ENCODE measurements around the gene KANSL3. TPM values are rescaled to one million over a fixed set of nuclear protein-coding genes. Genes with fewer than 3 reads are reported as not detected.
"Not testable (repeated sequence)": the region's sequence is repeated elsewhere in the genome, so short reads cannot be mapped to it uniquely, and the experiment has no call there.

The KANSL3 gene
- total and polyA plus RNA-seq, 2 donors (not counting 1 experiment from before 2014, with no cell fraction given), result 22.2 to 56.9 TPM

GRCh38 chr2:96554293-96555145 lies 83.6 kb downstream of the KANSL3 start:
- Histone ChIP-seq H3K36me3 (replicated peaks in 1 of 2; ENCODE audit: control extremely low read depth in 1 of 2, control insufficient read depth in 1 of 2, extremely low read depth in 1 of 2, insufficient read depth in 2 of 2, low read length in 1 of 2) (peaks cover 0 to 24% of the 10 kb centered on the region in 2 experiments), H2AFZ (ENCODE audit: insufficient read depth, low read depth, low read length, poor library complexity, severe bottlenecking) (peak overlapping the region; percentile 60), H3K79me2 (ENCODE audit: control insufficient read depth, insufficient read depth, low read length) (no peaks in the 10 kb centered on the region), H4K20me1 (ENCODE audit: control insufficient read depth, insufficient read depth, low read length, poor library complexity, severe bottlenecking) (no peaks in the 10 kb centered on the region), H3K9ac (ENCODE audit: low read length) (no peak overlapping the region), H3K4me3 (ENCODE audit: control extremely low read depth in 1 of 5, extremely low read depth in 1 of 5, insufficient read depth in 1 of 5, low read depth in 2 of 5, low read length in 4 of 5) (no peak overlapping the region), H3K4me1 (ENCODE audit: control insufficient read depth in 2 of 2, insufficient read depth in 2 of 2, low read length in 2 of 2) (peaks cover 6 to 11% of the 10 kb centered on the region in 2 donors), H3K4me2 (replicated peaks; ENCODE audit: low read depth, low read length, poor library complexity, severe bottlenecking) (peak overlapping the region; percentile 46), H3K27ac (ENCODE audit: low read length in 2 of 2) (no peak overlapping the region), H3K27me3 (replicated peaks in 1 of 4; ENCODE audit: control extremely low read depth in 1 of 4, control insufficient read depth in 3 of 4, insufficient read depth in 4 of 4, low read length in 3 of 4) (no peaks in the 10 kb centered on the region), H3K9me3 (ENCODE audit: control extremely low read depth in 1 of 3, control insufficient read depth in 2 of 3, insufficient read depth in 1 of 3, low read length in 2 of 3) (peaks cover 0 to 4% (median 0%) of the 10 kb centered on the region in 3 donors)
- Mint-ChIP-seq H3K4me1 (peaks cover 15% of the 10 kb centered on the region), H3K27me3 (no peaks in the 10 kb centered on the region), H3K9me3 (ENCODE audit: insufficient read depth) (no peaks in the 10 kb centered on the region), H3K4me3 (peak overlapping the region; percentile 16), H3K27ac (peak overlapping the region; percentile 10)
- POLR2A ChIA-PET, result interaction anchor here (0.5 to 1.4 kb wide), 6 partner anchors 16 to 258 kb away, joined by 4 to 12 read pairs (median 4); no protein-coding TSS in a partner anchor
- TF ChIP-seq EZH2 (IDR thresholded peaks at IDR 0.05; ENCODE audit: borderline replicate concordance, insufficient read depth, low read depth, low read length, poor library complexity, severe bottlenecking) (no peak), CTCF (IDR thresholded peaks at IDR 0.05) (peak; percentile 99)
- DNase-seq (peak; percentile 86), ATAC-seq (ENCODE audit: low read depth) (peak; percentile 83)
- CTCF ChIA-PET, result interaction anchor here (0.8 to 7.3 kb wide), 25 partner anchors 9 to 393 kb away, joined by 3 to 94 read pairs (median 5); partner anchors contain the start of gene ARID5A
- 37% methylated on average over 35 of the region's 35 CpGs for WGBS (ENCODE audit: insufficient coverage)
- intact Hi-C loops (cut with micrococcal nuclease), result loop anchor here (1.0 kb wide), 4 partner anchors 17 to 84 kb away; no protein-coding TSS in a partner anchor

- H3K27me3 Mint-ChIP-seq; H3K4me3 ChIP-seq (ENCODE audit: control extremely low read depth in 1 of 5, extremely low read depth in 1 of 5, insufficient read depth in 1 of 5, low read depth in 2 of 5, low read length in 4 of 5); H3K27me3 ChIP-seq (replicated peaks in 1 of 4; ENCODE audit: control extremely low read depth in 1 of 4, control insufficient read depth in 3 of 4, insufficient read depth in 4 of 4, low read length in 3 of 4); H3K4me3 Mint-ChIP-seq; H3K27ac Mint-ChIP-seq; H4K20me1 ChIP-seq (ENCODE audit: control insufficient read depth, insufficient read depth, low read length, poor library complexity, severe bottlenecking); H3K27ac ChIP-seq (ENCODE audit: low read length in 2 of 2); H3K9me3 ChIP-seq (ENCODE audit: control extremely low read depth in 1 of 3, control insufficient read depth in 2 of 3, insufficient read depth in 1 of 3, low read length in 2 of 3); ATAC-seq (ENCODE audit: low read depth); H3K9me3 Mint-ChIP-seq (ENCODE audit: insufficient read depth); DNase-seq; H3K9ac ChIP-seq (ENCODE audit: low read length); H3K79me2 ChIP-seq (ENCODE audit: control insufficient read depth, insufficient read depth, low read length): not testable (repeated sequence)
- H3K4me2 ChIP-seq (replicated peaks; ENCODE audit: low read depth, low read length, poor library complexity, severe bottlenecking), result peak overlapping the region; percentile 46
- 38% methylated on average over 8 of the region's 9 CpGs for WGBS (ENCODE audit: insufficient coverage)
- H3K4me1 ChIP-seq (ENCODE audit: control insufficient read depth in 2 of 2, insufficient read depth in 2 of 2, low read length in 2 of 2), result peaks cover 6 to 11% of the 10 kb centered on the region in 2 donors
- peak overlapping the region; percentile 60 for H2AFZ ChIP-seq (ENCODE audit: insufficient read depth, low read depth, low read length, poor library complexity, severe bottlenecking)
- peaks cover 15% of the 10 kb centered on the region for H3K4me1 Mint-ChIP-seq
- ChIA-PET POLR2A (interaction anchor here (0.5 to 1.4 kb wide), 6 partner anchors 16 to 257 kb away, joined by 4 to 12 read pairs (median 4); no protein-coding TSS in a partner anchor), CTCF (interaction anchor here (0.8 to 7.3 kb wide), 25 partner anchors 9 to 394 kb away, joined by 3 to 94 read pairs (median 5); partner anchors contain the start of gene ARID5A)
- intact Hi-C loops (cut with micrococcal nuclease), result loop anchor here (1.0 kb wide), 4 partner anchors 17 to 84 kb away; no protein-coding TSS in a partner anchor
- peaks cover 0 to 30% of the 10 kb centered on the region in 2 experiments for H3K36me3 ChIP-seq (replicated peaks in 1 of 2; ENCODE audit: control extremely low read depth in 1 of 2, control insufficient read depth in 1 of 2, extremely low read depth in 1 of 2, insufficient read depth in 2 of 2, low read length in 1 of 2)
Measured at GRCh38 chr2:96553957-96554292, 84.2 kb downstream of the KANSL3 start.
